Activated CD4-positive, alpha-beta memory T cell treated with anti-CD3 and anti-CD28 coated beads for 36 hours (primary cell): ENCODE data around the gene EMC8. TPM values are rescaled to one million over a fixed set of nuclear protein-coding genes. Genes with fewer than 3 reads are reported as not detected.
"Not testable (repeated sequence)": the region's sequence is repeated elsewhere in the genome, so short reads cannot be mapped to it uniquely, and the experiment has no call there.

Experiments used
- CTCF ChIA-PET: fragments of 350-600 bp; sonication (Branson Sonifier 250); formaldehyde crosslinking; loops from one replicate; lab custom pipeline; 2021; ENCODE audit warnings: antibody characterized with exemption, inconsistent platforms; lab: Charles Lee
- POLR2A ChIA-PET: fragments of 350-600 bp; sonication (Branson Sonifier 250); formaldehyde crosslinking; loops from one replicate; lab custom pipeline; 2021; ENCODE audit warnings: antibody characterized with exemption; lab: Charles Lee
- DNase-seq: peaks from one replicate; pipeline ENCODE4 v3.0.0-alpha.2; 2020
- H3K27ac Mint-ChIP-seq: one replicate; pipeline ENCODE4 v1.8.0; 2021; ENCODE audit warnings: mixed read lengths
- H3K27me3 Mint-ChIP-seq: one replicate; pipeline ENCODE4 v1.8.0; 2021; ENCODE audit warnings: mixed read lengths
- H3K36me3 Mint-ChIP-seq: one replicate; pipeline ENCODE4 v1.8.0; 2021; ENCODE audit warnings: mixed read lengths
- H3K4me1 Mint-ChIP-seq: one replicate; pipeline ENCODE4 v1.8.0; 2021; ENCODE audit warnings: low read depth, mixed read lengths
- H3K4me3 Mint-ChIP-seq: one replicate; pipeline ENCODE4 v1.8.0; 2021; ENCODE audit warnings: mild to moderate bottlenecking, mixed read lengths
- H3K9me3 Mint-ChIP-seq: one replicate; pipeline ENCODE4 v1.8.0; 2021; ENCODE audit warnings: mixed read lengths
- intact Hi-C: fragments of 100-400 bp; cut with micrococcal nuclease; formaldehyde crosslinking; loops from one replicate; pipeline ENCODE4 v1.15.1; 2023
- total RNA-seq, 2 experiments: library from RNA; stranded (reverse); gene quantifications; one replicate each; pipeline ENCODE4 v1.2.3, GENCODE V29; 2021

EMC8 gene
- total RNA-seq, 2 experiments from 2014 or later, result 27.5 to 27.9 TPM

DNA sequence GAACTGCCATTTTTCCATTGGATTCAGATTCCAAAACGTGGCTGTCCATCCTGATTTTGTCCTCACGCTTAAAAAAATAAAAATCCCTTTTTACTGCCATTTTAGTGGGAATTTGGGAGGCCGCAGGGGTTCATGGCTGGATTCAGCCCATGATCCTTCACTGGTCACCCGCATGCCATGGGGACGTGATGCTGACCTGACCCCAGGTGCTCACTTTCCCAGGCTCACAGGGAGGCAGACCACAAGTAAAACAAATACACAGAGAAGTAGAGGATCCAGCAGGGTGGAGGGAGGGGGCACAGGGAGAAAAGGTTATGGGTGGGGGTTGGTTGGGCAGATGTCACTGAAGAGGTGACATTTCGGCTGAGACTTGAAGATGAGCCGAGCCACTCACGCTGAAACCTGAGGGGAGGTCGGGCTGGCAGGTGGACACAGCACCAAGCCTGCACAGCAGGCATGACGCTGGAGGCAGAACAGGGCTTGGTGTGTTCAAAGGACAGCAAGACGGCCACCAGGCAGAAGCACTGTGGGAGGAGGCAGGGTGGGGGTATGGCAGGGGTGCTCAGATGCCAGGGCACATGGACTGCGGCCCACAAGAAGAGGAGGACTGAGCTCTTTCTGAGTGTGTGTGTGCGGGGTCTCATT lies 10.9 kb upstream of the EMC8 start:
- peaks cover 16% of the 10 kb centered on the region for H3K36me3 Mint-ChIP-seq
- intact Hi-C loops, result no loop called here

DNA sequence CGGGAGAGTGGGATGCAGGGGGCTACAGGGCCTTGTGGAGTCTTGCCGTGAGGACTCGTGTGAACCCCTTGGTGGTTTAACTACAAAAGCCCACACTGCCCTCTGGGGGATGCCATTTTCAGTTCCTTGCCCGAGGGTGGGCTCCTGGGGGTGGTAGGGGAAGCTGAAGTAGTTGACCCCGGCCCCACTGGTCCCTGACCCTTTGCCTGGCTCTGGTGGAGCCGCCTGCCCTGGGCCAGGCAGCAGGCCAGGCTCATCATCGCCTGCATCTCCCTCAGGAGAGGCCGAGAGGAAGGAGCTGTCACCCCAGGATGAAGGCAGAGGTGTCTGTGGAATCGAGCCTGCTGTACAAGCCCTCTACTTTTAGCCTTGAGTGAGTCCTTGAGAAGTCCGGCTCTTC lies 10.3 kb upstream of the EMC8 start:
- Mint-ChIP-seq H3K36me3 (peaks cover 22% of the 10 kb centered on the region), H3K4me3 (no peak overlapping the region), H3K4me1 (no peaks in the 10 kb centered on the region), H3K27me3 (peaks cover 3% of the 10 kb centered on the region), H3K27ac (no peak overlapping the region), H3K9me3 (no peaks in the 10 kb centered on the region)
- intact Hi-C loops, result no loop called here
- DNase-seq, result no peak
- ChIA-PET POLR2A (no interaction called here), CTCF (interaction anchor here (1.0 to 2.5 kb wide), 2 partner anchors 10 to 12 kb away, joined by 3 to 9 read pairs; no protein-coding TSS in a partner anchor)

More for the DNA sequence above, 10.9 kb upstream of the EMC8 start:
- CTCF ChIA-PET, result interaction anchor here (1.8 to 2.5 kb wide), 2 partner anchors 9 to 11 kb away, joined by 5 to 9 read pairs; no protein-coding TSS in a partner anchor
- H3K4me3 Mint-ChIP-seq, result no peak overlapping the region
- no peak for DNase-seq
- POLR2A ChIA-PET, result interaction anchor here (0.6 kb wide), 1 partner anchor 10 kb away, joined by 3 read pairs; no protein-coding TSS in a partner anchor
- no peak overlapping the region for H3K27ac Mint-ChIP-seq
- H3K4me1 Mint-ChIP-seq, result no peaks in the 10 kb centered on the region
- H3K27me3 Mint-ChIP-seq, result peaks cover 3% of the 10 kb centered on the region
- no peaks in the 10 kb centered on the region for H3K9me3 Mint-ChIP-seq

DNA sequence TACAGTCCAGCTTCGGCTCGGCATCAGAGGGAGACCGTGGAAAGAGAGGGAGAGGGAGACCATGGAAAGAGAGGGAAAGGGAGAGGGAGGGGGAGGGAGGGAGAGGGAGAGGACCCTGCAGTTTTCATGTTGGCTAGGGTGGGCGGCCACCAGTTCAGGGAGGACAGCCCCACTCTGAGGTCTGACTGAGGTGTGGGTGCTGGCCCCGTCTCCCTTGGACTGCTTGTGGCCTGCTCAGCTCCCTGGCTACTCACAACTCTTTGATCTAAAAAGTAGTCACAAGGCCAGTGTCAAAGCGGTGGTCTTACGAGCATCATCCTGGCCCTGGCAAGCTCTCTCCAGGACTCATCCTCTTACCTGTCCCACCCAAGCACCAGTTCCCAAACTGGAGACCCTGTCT lies 9.6 kb upstream of the EMC8 start:
- Mint-ChIP-seq H3K4me3 (no peak overlapping the region), H3K27me3 (peaks cover 3% of the 10 kb centered on the region), H3K9me3 (no peaks in the 10 kb centered on the region), H3K36me3 (peaks cover 25% of the 10 kb centered on the region), H3K4me1 (no peaks in the 10 kb centered on the region), H3K27ac (no peak overlapping the region)
- no peak for DNase-seq
- intact Hi-C loops, result no loop called here
- POLR2A ChIA-PET, result no interaction called here
- CTCF ChIA-PET, result interaction anchor here (1.0 kb wide), 1 partner anchor 10 kb away, joined by 3 read pairs; no protein-coding TSS in a partner anchor

DNA sequence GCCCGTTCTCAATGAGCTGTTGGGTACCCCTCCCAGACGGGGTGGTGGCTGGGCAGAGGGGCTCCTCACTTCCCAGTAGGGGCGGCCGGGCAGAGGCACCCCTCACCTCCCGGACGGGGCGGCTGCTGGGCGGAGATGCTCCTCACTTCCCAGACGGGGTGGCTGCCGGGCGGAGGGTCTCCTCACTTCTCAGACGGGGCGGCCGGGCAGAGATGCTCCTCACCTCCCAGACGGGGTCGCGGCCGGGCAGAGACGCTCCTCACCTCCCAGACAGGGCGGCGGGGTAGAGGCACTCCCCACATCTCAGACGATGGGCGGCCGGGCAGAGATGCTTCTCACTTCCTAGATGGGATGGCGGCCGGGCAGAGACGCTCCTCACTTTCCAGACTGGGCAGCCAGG lies 8.8 kb upstream of the EMC8 start:
- intact Hi-C loops, POLR2A ChIA-PET, H3K27ac Mint-ChIP-seq, H3K9me3 Mint-ChIP-seq, CTCF ChIA-PET, H3K27me3 Mint-ChIP-seq, DNase-seq, H3K4me3 Mint-ChIP-seq, H3K4me1 Mint-ChIP-seq: not testable (repeated sequence)
- peaks cover 33% of the 10 kb centered on the region for H3K36me3 Mint-ChIP-seq

DNA sequence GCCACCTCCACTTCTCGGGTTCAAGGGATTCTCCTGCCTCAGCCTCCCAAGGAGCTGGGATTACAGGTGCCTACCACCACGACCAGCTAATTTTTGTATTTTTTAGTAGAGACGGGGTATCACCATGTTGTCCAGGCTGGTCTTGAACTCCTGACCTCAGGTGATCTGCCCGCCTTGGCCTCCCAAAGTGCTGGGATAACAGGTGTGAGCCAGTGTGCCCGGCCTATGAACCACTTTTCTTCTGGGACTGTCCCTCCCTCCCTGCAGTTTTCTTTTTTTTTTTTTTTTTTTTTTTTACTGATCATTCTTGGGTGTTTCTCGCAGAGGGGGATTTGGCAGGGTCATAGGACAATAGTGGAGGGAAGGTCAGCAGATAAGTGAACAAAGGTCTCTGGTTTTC lies 8.0 kb upstream of the EMC8 start:
- intact Hi-C loops, H3K4me1 Mint-ChIP-seq, H3K4me3 Mint-ChIP-seq, H3K9me3 Mint-ChIP-seq, H3K27me3 Mint-ChIP-seq, H3K27ac Mint-ChIP-seq, DNase-seq, CTCF ChIA-PET, POLR2A ChIA-PET: not testable (repeated sequence)
- H3K36me3 Mint-ChIP-seq, result peaks cover 38% of the 10 kb centered on the region

DNA sequence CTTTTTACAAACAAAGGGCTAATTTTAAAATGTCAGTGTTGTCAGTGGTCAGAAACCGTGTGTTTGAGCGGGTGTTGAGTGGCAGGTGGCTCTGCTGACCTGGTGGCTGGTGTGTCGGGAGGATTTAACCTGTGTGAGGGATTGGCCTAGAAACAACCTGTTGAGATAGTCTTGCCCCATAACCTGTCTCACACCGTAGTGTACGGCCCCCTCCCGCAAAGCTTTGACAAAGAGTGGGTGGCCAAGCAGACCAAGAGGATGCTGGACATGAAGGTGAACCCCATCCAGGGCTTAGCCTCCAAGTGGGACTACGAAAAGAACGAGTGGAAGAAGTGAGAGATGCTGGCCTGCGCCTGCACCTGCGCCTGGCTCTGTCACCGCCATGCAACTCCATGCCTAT lies 7.2 kb upstream of the EMC8 start:
- no peak for DNase-seq
- ChIA-PET CTCF (interaction anchor here (2.1 kb wide), 1 partner anchor 13 kb away, joined by 8 read pairs; no protein-coding TSS in a partner anchor), POLR2A (no interaction called here)
- H3K36me3 Mint-ChIP-seq, result peaks cover 46% of the 10 kb centered on the region
- no peak overlapping the region for H3K27ac Mint-ChIP-seq
- no peaks in the 10 kb centered on the region for H3K9me3 Mint-ChIP-seq
- intact Hi-C loops, result no loop called here
- H3K27me3 Mint-ChIP-seq, result no peaks in the 10 kb centered on the region
- H3K4me3 Mint-ChIP-seq, result no peak overlapping the region
- peaks cover 11% of the 10 kb centered on the region for H3K4me1 Mint-ChIP-seq

DNA sequence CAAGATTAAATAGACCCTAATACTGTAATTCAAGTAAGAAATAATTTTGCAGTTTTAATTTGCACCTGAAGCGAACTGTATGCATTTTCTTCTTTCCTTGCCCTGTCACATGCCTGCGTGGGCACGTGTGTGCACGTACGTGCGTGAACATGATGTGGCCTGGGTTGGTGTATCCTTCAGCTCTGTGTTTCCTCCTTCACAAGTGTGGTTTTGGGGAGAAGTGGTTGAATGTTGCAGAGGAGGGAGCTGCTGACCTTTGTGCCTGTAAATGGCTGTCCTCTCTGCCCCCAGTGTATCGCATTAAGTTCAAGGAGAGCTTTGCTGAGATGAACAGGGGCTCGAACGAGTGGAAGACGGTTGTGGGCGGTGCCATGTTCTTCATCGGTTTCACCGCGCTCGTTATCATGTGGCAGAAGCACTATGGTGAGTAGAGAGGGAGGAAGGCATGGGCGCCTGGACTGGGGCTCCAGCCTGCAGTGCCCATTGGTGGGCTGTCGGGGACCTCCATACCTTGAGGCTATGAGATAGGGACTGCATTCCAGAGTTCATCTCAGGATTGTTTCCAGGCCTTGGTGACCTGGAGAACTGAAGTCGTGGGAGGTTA lies 6.2 kb upstream of the EMC8 start:
- H3K27me3 Mint-ChIP-seq, result no peaks in the 10 kb centered on the region
- ChIA-PET POLR2A (no interaction called here), CTCF (interaction anchor here (2.1 kb wide), 1 partner anchor 14 kb away, joined by 8 read pairs; no protein-coding TSS in a partner anchor)
- H3K27ac Mint-ChIP-seq, result no peak overlapping the region
- peaks cover 48% of the 10 kb centered on the region for H3K36me3 Mint-ChIP-seq
- DNase-seq, result no peak
- intact Hi-C loops, result no loop called here
- no peaks in the 10 kb centered on the region for H3K9me3 Mint-ChIP-seq
- H3K4me1 Mint-ChIP-seq, result peaks cover 21% of the 10 kb centered on the region
- no peak overlapping the region for H3K4me3 Mint-ChIP-seq

DNA sequence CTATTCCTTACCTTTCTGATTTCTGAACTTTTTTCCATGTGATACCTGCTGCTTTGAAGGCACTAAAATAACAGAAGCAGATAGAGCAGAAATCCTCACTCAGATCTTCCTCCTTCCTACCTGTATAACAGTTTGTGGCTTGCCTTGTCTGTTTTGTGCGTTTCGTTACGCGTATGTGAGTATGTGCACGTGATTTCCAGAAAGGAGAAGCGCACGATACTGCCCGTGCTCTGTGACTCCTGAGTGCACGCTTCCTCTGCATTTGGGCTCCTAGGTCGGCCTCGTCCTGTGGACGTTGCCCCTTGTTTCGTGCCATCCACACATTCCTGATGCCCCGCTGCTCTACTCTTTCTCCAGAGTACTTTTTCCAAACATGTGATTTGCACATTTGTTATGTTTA lies 4.2 kb upstream of the EMC8 start:
- CTCF ChIA-PET, result interaction anchor here (0.6 to 1.6 kb wide), 5 partner anchors 16 to 188 kb away, joined by 3 to 8 read pairs (median 3); no protein-coding TSS in a partner anchor
- H3K4me3 Mint-ChIP-seq, result no peak overlapping the region
- H3K36me3 Mint-ChIP-seq, result peaks cover 50% of the 10 kb centered on the region
- no peak for DNase-seq
- H3K9me3 Mint-ChIP-seq, result no peaks in the 10 kb centered on the region
- H3K27ac Mint-ChIP-seq, result no peak overlapping the region
- peaks cover 26% of the 10 kb centered on the region for H3K4me1 Mint-ChIP-seq
- H3K27me3 Mint-ChIP-seq, result no peaks in the 10 kb centered on the region
- POLR2A ChIA-PET, result no interaction called here
- intact Hi-C loops, result no loop called here

DNA sequence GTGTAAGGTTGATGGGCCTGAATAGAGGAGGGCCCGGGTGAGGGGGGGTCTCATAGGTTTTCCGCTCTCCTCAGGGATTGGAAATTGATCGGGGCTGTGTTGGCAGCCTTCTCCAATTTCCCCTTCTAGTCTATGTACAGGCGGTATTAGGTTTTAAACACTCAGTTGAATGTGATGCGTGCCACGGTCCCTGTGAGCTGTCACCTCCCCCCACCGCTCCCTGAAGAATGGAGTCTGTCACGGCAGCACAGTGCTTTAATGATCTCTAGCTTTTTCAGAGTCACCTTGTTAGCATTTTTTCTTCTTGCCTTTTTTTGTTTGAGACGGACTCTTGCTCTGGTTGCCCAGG lies 951 bp upstream of the EMC8 start:
- peaks cover 49% of the 10 kb centered on the region for H3K36me3 Mint-ChIP-seq
- peaks cover 55% of the 10 kb centered on the region for H3K4me1 Mint-ChIP-seq
- DNase-seq, result no peak
- H3K4me3 Mint-ChIP-seq, result peak overlapping the region; percentile 82
- intact Hi-C loops, result no loop called here
- H3K27ac Mint-ChIP-seq, result peak overlapping the region; percentile 84
- ChIA-PET CTCF (interaction anchor here (1.7 kb wide), 1 partner anchor 21 kb away, joined by 11 read pairs; no protein-coding TSS in a partner anchor), POLR2A (interaction anchor here (0.6 kb wide), 1 partner anchor 10 kb away, joined by 3 read pairs; no protein-coding TSS in a partner anchor)
- H3K27me3 Mint-ChIP-seq, result no peaks in the 10 kb centered on the region
- H3K9me3 Mint-ChIP-seq, result no peaks in the 10 kb centered on the region

DNA sequence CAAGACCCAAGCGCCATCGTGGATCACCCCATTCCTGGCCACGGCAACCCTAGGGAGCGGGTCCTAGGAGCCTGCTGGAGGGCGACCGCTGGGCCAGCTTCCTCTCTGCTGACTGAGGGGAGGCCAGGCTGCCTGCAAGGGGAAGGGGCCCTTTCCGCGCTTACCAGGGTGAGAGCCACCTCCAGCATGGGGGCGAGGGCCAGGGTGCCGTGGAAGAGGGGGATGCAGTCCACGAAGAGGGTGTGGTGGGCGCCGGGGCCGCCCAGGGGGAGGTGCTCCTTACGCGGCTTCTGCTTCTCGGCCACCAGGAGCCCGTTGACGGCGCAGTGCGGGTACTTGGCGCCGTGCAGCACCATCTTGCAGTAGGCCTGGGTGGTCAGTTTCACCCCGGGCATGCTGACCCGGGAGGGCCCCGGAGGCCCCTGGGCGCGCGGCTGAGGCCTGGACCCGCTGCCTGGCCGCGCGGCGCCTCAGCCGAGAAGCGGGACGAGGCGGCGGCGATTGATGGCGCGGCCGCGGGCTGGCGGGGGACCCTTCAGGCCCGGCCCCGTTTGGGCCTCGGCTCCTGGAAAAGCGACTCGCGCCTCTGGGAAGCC lies 345 bp downstream of the EMC8 start:
- CTCF ChIA-PET, result interaction anchor here (0.6 to 1.5 kb wide), 3 partner anchors 21 to 383 kb away, joined by 3 to 4 read pairs (median 3); no protein-coding TSS in a partner anchor
- intact Hi-C loops, result no loop called here
- peak overlapping the region; percentile 86 for H3K4me3 Mint-ChIP-seq
- peak overlapping the region; percentile 85 for H3K27ac Mint-ChIP-seq
- H3K27me3 Mint-ChIP-seq, result no peaks in the 10 kb centered on the region
- peaks cover 59% of the 10 kb centered on the region for H3K4me1 Mint-ChIP-seq
- no peaks in the 10 kb centered on the region for H3K9me3 Mint-ChIP-seq
- peak; percentile 45 for DNase-seq
- POLR2A ChIA-PET, result no interaction called here
- H3K36me3 Mint-ChIP-seq, result peaks cover 42% of the 10 kb centered on the region

DNA sequence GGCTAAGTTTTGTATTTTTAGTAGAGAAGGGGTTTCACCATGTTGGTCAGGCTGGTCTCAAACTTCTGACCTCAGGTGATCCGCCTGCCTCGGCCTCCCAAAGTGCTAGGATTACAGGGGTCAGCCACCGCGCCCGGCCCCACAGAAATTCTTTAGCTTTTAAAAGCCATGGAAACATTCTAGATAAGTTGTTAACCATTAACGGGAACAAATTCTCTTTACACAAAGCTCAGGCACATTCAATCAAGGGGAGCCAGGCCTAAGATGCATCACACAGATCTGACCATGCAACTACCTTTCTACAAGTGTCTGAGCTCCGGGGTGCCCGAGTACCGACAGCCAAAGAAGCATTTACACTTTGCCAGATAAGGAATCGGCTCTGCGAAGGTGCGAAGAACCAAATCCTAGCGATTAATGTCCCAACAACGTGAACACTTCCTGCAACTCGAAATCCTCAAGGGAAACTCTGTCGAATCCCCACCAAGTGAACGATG lies 1.0 kb downstream of the EMC8 start:
- H3K4me3 Mint-ChIP-seq, result peak overlapping the region; percentile 86
- intact Hi-C loops, result no loop called here
- DNase-seq, result no peak
- peaks cover 58% of the 10 kb centered on the region for H3K4me1 Mint-ChIP-seq
- POLR2A ChIA-PET, result no interaction called here
- no peaks in the 10 kb centered on the region for H3K27me3 Mint-ChIP-seq
- peak overlapping the region; percentile 54 for H3K27ac Mint-ChIP-seq
- no peaks in the 10 kb centered on the region for H3K9me3 Mint-ChIP-seq
- peaks cover 35% of the 10 kb centered on the region for H3K36me3 Mint-ChIP-seq
- CTCF ChIA-PET, result interaction anchor here (0.6 to 1.5 kb wide), 4 partner anchors 21 to 382 kb away, joined by 3 to 5 read pairs (median 4); no protein-coding TSS in a partner anchor

DNA sequence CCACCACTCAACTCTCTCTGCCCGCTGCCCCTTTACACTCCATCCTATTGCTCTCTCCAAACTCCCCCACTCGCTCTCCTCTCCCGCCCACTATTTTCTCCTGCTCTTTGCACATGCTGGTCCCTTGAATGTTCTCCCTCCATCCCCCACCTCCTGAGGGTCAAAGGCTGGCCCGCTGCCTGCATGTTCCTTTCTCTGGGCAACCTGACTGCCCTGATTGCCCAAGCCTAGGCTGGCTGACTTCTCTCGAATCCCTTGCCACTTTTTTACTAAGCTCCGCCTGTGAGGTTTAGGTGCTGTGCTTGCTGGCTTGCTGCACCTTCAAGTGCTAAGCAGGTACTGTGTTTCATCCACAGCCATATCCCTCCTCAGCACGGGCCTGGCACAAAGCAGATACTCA lies 2.7 kb downstream of the EMC8 start:
- no peak for DNase-seq
- Mint-ChIP-seq H3K27me3 (no peaks in the 10 kb centered on the region), H3K4me1 (peaks cover 55% of the 10 kb centered on the region), H3K4me3 (no peak overlapping the region), H3K36me3 (peaks cover 38% of the 10 kb centered on the region), H3K27ac (no peak overlapping the region), H3K9me3 (no peaks in the 10 kb centered on the region)
- ChIA-PET CTCF (no interaction called here), POLR2A (no interaction called here)
- intact Hi-C loops, result no loop called here
